Measurements from ENCODE around the gene C14orf132. TPM values are rescaled to one million over a fixed set of nuclear protein-coding genes. Genes with fewer than 3 reads are reported as not detected.

Gene C14orf132
- total and polyA plus RNA-seq, 2 experiments from 2014 or later: 17.0 to 19.3 TPM

DNA sequence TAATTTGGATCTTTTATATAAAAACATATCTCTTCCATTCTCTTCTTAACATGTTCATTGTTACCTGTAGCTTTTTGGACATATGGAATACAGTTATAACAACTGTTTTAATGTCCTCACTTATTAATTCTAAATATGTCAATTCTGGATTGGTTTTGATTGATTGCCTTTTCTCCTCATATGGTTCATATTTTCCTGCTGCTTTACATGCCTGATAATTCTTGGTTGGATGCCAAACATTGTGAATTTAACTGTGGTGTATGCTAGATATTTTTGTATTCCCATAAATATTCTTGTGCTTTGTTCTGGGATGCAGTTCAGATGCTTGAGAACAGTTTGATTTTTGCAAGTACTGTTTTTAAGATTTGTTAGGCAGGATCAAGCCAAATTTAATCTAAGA, 10.8 kb downstream of the C14orf132 start:
- Histone ChIP-seq H4K20me1 (ENCODE audit: insufficient read depth, poor library complexity, severe bottlenecking) (no peaks in the 10 kb centered on the region), H3K4me2 (no peak overlapping the region), H3K4me3 (no peak overlapping the region), H3K79me2 (peaks cover 7% of the 10 kb centered on the region), H3K27me3 (no peaks in the 10 kb centered on the region), H3K36me3 (replicated peaks; ENCODE audit: insufficient read depth, low read depth) (no peaks in the 10 kb centered on the region), H3K27ac (no peak overlapping the region), H3K9me2 (replicated peaks; ENCODE audit: insufficient read depth) (no peaks in the 10 kb centered on the region), H3K4me1 (ENCODE audit: insufficient read depth) (no peaks in the 10 kb centered on the region), H3K9me3 (ENCODE audit: low read depth) (no peaks in the 10 kb centered on the region), H2AFZ (no peak overlapping the region)
- TF ChIP-seq EZH2phosphoT487 (IDR thresholded peaks at IDR 0.05; ENCODE audit: low read depth, severe bottlenecking, unreplicated experiment): no peak
- no peak for TF ChIP-seq EZH2 (IDR thresholded peaks at IDR 0.05; ENCODE audit: borderline replicate concordance)
- TF ChIP-seq CTCF (IDR thresholded peaks at IDR 0.05; ENCODE audit: poor library complexity): no peak
- no peak for DNase-seq (ENCODE audit: low spot score)

DNA sequence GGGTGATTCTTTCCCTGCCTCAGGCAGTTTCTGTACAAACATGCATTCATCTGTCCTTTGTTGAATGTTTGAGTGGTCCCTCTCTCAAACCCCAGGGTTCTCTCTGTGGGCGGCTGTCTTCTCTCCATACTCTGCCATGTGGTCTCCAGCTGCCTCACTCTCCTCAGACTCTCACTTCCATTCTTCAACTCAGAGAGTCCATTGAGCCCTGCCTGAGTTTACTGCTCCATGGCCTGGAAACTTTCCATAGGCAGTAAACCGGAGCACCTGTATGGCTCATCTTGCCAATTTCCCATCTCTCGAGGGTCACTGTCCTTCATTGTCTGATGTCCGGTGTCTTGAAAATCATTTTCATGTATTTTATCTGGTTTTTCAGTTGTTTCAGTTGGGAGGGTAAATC, 11.3 kb downstream of the C14orf132 start:
- Histone ChIP-seq H3K4me1 (ENCODE audit: insufficient read depth) (no peaks in the 10 kb centered on the region), H3K4me2 (no peak overlapping the region), H3K9me2 (replicated peaks; ENCODE audit: insufficient read depth) (no peaks in the 10 kb centered on the region), H3K79me2 (peaks cover 3% of the 10 kb centered on the region), H2AFZ (no peak overlapping the region), H3K9me3 (ENCODE audit: low read depth) (no peaks in the 10 kb centered on the region), H3K36me3 (replicated peaks; ENCODE audit: insufficient read depth, low read depth) (no peaks in the 10 kb centered on the region), H3K27me3 (no peaks in the 10 kb centered on the region), H4K20me1 (ENCODE audit: insufficient read depth, poor library complexity, severe bottlenecking) (no peaks in the 10 kb centered on the region), H3K27ac (no peak overlapping the region), H3K4me3 (no peak overlapping the region)
- 92% methylated on average over 4 of the region's 4 CpGs for WGBS (ENCODE audit: low lambda C conversion rate, missing lambda C conversion rate)
- DNase-seq (ENCODE audit: low spot score): no peak
- TF ChIP-seq CTCF (IDR thresholded peaks at IDR 0.05; ENCODE audit: poor library complexity): no peak
- TF ChIP-seq EZH2 (IDR thresholded peaks at IDR 0.05; ENCODE audit: borderline replicate concordance): no peak
- TF ChIP-seq EZH2phosphoT487 (IDR thresholded peaks at IDR 0.05; ENCODE audit: low read depth, severe bottlenecking, unreplicated experiment): no peak

DNA sequence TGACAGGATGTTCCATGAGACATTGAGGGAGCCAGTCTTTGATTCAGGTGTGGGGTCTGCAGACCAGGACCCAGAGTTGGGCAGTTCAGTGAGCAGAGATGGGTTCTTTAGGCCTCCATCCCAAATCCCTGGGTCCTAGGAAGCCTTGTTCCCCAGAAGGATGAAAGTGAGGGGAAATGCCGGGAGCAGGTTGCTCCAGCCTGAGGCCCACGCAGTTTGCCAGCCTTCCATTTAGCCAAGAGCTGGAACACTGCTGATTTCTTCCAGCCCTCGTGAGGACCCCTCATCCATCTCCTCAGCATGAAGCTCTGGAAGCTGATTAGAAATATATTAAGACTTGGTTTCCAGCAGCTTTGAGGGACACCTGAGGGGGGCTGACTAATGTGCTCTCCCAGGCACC, 12.1 kb downstream of the C14orf132 start:
- H3K79me2 ChIP-seq: no peaks in the 10 kb centered on the region
- H2AFZ ChIP-seq: no peak overlapping the region
- no peaks in the 10 kb centered on the region for H3K27me3 ChIP-seq
- no peaks in the 10 kb centered on the region for H3K9me2 ChIP-seq (replicated peaks; ENCODE audit: insufficient read depth)
- 86% methylated on average over 3 of the region's 3 CpGs for WGBS (ENCODE audit: low lambda C conversion rate, missing lambda C conversion rate)
- no peak overlapping the region for H3K4me3 ChIP-seq
- H3K9me3 ChIP-seq (ENCODE audit: low read depth): no peaks in the 10 kb centered on the region
- no peaks in the 10 kb centered on the region for H4K20me1 ChIP-seq (ENCODE audit: insufficient read depth, poor library complexity, severe bottlenecking)
- DNase-seq (ENCODE audit: low spot score): no peak
- no peak overlapping the region for H3K27ac ChIP-seq
- H3K4me2 ChIP-seq: no peak overlapping the region
- TF ChIP-seq EZH2 (IDR thresholded peaks at IDR 0.05; ENCODE audit: borderline replicate concordance) (no peak), EZH2phosphoT487 (IDR thresholded peaks at IDR 0.05; ENCODE audit: low read depth, severe bottlenecking, unreplicated experiment) (no peak), CTCF (IDR thresholded peaks at IDR 0.05; ENCODE audit: poor library complexity) (no peak)
- no peaks in the 10 kb centered on the region for H3K4me1 ChIP-seq (ENCODE audit: insufficient read depth)
- H3K36me3 ChIP-seq (replicated peaks; ENCODE audit: insufficient read depth, low read depth): no peaks in the 10 kb centered on the region
